OCI-LY1 (cell line): ENCODE data around the gene FAS.

Source experiments
- H2AFZ ChIP-seq: fragments of 200-600 bp; sonication (generic), shearing (Covaris generic); 2 replicates; pipeline ENCODE4 v1.6.0; 2014; ENCODE audit warnings: antibody characterized with exemption, mild to moderate bottlenecking, low read length
- H3F3A ChIP-seq: fragments of 200-600 bp; sonication (generic), shearing (Covaris generic); 2 replicates; pipeline ENCODE4 v1.6.0; 2014; ENCODE audit warnings: mild to moderate bottlenecking, antibody characterized with exemption, low read length, moderate library complexity; ENCODE audit not compliant: insufficient read depth
- H3K27ac ChIP-seq: fragments of 200-600 bp; sonication (generic); 2 replicates; pipeline ENCODE4 v1.5.1; 2014; ENCODE audit warnings: low read length, mixed run types, mild to moderate bottlenecking, low read depth; ENCODE audit not compliant: poor library complexity, severe bottlenecking
- H3K27me3 ChIP-seq: fragments of 200-600 bp; sonication (generic); 2 replicates; pipeline ENCODE4 v1.6.0; 2014; ENCODE audit warnings: antibody characterized with exemption, mild to moderate bottlenecking, low read length, moderate library complexity; ENCODE audit not compliant: insufficient read depth
- H3K36me3 ChIP-seq: fragments of 200-600 bp; sonication (generic); 2 replicates; pipeline ENCODE4 v1.6.1; 2014; ENCODE audit warnings: mild to moderate bottlenecking, antibody characterized with exemption, low read length, moderate library complexity, mixed read lengths; ENCODE audit not compliant: insufficient read depth
- H3K4me1 ChIP-seq: fragments of 200-600 bp; sonication (generic); 2 replicates; pipeline ENCODE4 v1.5.1; 2014; ENCODE audit warnings: mild to moderate bottlenecking, low read length, moderate library complexity; ENCODE audit not compliant: insufficient read depth, severe bottlenecking
- H3K4me2 ChIP-seq: fragments of 200-600 bp; sonication (generic), shearing (Covaris generic); 2 replicates; pipeline ENCODE4 v1.6.1; 2014; ENCODE audit warnings: low read length
- H3K4me3 ChIP-seq: fragments of 200-600 bp; sonication (generic); 2 replicates; pipeline ENCODE4 v1.5.1; 2014; ENCODE audit warnings: low read length, low read depth, mild to moderate bottlenecking, mixed read lengths; ENCODE audit not compliant: poor library complexity, severe bottlenecking
- H3K79me2 ChIP-seq: fragments of 200-600 bp; shearing (Covaris generic); 2 replicates; pipeline ENCODE4 v1.6.1; 2016; ENCODE audit warnings: mixed run types, low read length, mixed read lengths; ENCODE audit not compliant: insufficient read depth
- H3K9ac ChIP-seq: fragments of 200-600 bp; sonication (generic), shearing (Covaris generic); 2 replicates; pipeline ENCODE4 v1.6.1; 2014; ENCODE audit warnings: mild to moderate bottlenecking, low read length, mixed read lengths
- H3K9me2 ChIP-seq: fragments of 200-600 bp; sonication (generic), shearing (Covaris generic); 2 replicates; pipeline ENCODE4 v1.6.1; 2014; ENCODE audit warnings: low read depth, mild to moderate bottlenecking, low read length, mixed read lengths
- H3K9me3 ChIP-seq: fragments of 200-600 bp; shearing (Covaris generic); 2 replicates; pipeline ENCODE4 v1.6.1; 2014; ENCODE audit warnings: low read length, mixed read lengths
- H4K20me1 ChIP-seq: fragments of 200-600 bp; sonication (generic), shearing (Covaris generic); 2 replicates; pipeline ENCODE4 v1.6.0; 2016; ENCODE audit warnings: mild to moderate bottlenecking, low read length; ENCODE audit not compliant: insufficient read depth
- EZH2 ChIP-seq: fragments of 200-600 bp; sonication (generic), shearing (Covaris generic); IDR thresholded peaks from 2 replicates; pipeline ENCODE4 v1.8.0; 2017; ENCODE audit warnings: borderline replicate concordance, mixed run types, mild to moderate bottlenecking, antibody characterized with exemption, low read length, moderate library complexity, mixed read lengths
- TF ChIP-seq, protein P1 (sequence below): fragments of 200-600 bp; sonication (generic), shearing (Covaris generic); IDR thresholded peaks from 2 replicates; pipeline ENCODE4 v1.5.1; 2017; ENCODE audit warnings: mild to moderate bottlenecking, antibody characterized with exemption, low read length, moderate library complexity, mixed read lengths

FAS gene

DNA sequence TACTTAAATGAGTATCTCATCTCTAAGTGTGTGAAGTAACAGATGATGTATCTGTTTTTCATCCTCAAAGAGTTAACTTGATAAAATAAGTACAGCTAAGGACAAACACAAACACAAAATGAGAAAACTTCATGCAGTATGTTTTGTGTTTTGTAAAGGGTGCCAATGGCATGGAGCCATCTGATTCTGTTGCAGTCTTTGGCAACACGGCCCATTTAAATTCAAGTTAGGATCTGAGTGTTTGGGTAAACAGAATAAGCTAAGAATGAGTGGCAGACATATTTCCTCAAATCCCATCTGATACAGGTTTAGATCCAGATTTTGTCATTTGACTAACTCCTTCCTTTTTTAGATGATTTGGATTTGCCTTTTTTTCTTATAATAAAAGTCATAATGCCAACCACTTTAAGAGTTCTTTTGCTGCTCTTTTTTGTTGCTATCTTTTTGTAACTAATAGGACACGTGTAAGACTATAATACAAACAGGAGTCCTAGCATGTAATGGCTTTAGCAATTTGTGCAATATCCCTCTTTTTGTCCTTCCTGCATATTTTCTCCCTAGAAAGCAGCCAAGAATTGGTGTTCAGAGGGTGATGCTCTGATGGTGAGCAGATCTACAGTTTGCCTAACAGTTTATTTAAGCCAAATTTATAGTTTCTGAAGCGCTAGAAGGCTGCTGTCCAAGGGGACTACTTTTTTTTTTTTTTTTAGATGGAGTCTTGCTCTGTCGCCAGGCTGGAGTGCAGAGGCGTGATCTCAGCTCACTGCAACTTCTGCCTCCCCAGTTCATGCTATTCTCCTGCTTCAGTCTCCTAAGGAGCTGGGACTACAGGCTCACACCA, 19.2 kb upstream of the FAS start:
- no peak overlapping the region for H3K27ac ChIP-seq
- no peak overlapping the region for H3K4me2 ChIP-seq
- no peak overlapping the region for H3K4me3 ChIP-seq
- H3K9me2 ChIP-seq: no peaks in the 10 kb centered on the region
- H3K9ac ChIP-seq: no peak overlapping the region
- H3K36me3 ChIP-seq: no peaks in the 10 kb centered on the region
- no peaks in the 10 kb centered on the region for H3K9me3 ChIP-seq
- peaks cover 12% of the 10 kb centered on the region for H3K4me1 ChIP-seq
- no peaks in the 10 kb centered on the region for H3F3A ChIP-seq
- no peaks in the 10 kb centered on the region for H3K79me2 ChIP-seq
- no peak for TF ChIP-seq EZH2
- TF ChIP-seq, protein P1, sequence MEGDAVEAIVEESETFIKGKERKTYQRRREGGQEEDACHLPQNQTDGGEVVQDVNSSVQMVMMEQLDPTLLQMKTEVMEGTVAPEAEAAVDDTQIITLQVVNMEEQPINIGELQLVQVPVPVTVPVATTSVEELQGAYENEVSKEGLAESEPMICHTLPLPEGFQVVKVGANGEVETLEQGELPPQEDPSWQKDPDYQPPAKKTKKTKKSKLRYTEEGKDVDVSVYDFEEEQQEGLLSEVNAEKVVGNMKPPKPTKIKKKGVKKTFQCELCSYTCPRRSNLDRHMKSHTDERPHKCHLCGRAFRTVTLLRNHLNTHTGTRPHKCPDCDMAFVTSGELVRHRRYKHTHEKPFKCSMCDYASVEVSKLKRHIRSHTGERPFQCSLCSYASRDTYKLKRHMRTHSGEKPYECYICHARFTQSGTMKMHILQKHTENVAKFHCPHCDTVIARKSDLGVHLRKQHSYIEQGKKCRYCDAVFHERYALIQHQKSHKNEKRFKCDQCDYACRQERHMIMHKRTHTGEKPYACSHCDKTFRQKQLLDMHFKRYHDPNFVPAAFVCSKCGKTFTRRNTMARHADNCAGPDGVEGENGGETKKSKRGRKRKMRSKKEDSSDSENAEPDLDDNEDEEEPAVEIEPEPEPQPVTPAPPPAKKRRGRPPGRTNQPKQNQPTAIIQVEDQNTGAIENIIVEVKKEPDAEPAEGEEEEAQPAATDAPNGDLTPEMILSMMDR: no peak
- no peaks in the 10 kb centered on the region for H3K27me3 ChIP-seq
- no peak overlapping the region for H2AFZ ChIP-seq
- no peaks in the 10 kb centered on the region for H4K20me1 ChIP-seq

DNA sequence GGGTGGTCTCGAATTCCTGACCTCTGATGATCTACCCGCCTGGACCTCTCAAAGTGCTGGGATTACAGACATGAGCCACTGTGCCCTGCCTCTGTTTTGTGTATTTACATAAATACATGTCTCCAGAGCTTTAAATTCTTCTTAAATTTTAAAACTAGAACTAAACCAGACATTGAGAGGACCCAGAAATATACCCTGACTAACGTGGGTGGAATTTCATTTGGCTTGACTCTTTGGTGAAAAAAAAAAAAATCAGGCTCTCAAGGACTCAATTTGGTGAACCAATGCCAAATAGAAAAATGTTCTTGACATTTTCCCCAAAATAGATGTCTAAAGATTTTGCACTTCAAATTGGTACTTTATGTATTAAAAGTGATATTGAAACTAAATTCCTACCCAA, 16.6 kb upstream of the FAS start:
- TF ChIP-seq, protein P1: no peak
- no peak for TF ChIP-seq EZH2
- no peak overlapping the region for H3K9ac ChIP-seq
- no peak overlapping the region for H2AFZ ChIP-seq
- H3K4me1 ChIP-seq: peaks cover 12% of the 10 kb centered on the region
- H3F3A ChIP-seq: no peaks in the 10 kb centered on the region
- no peaks in the 10 kb centered on the region for H3K27me3 ChIP-seq
- H3K79me2 ChIP-seq: no peaks in the 10 kb centered on the region
- no peaks in the 10 kb centered on the region for H3K36me3 ChIP-seq
- H3K4me3 ChIP-seq: no peak overlapping the region
- no peaks in the 10 kb centered on the region for H3K9me3 ChIP-seq
- H3K27ac ChIP-seq: no peak overlapping the region
- H4K20me1 ChIP-seq: no peaks in the 10 kb centered on the region
- H3K9me2 ChIP-seq: no peaks in the 10 kb centered on the region
- no peak overlapping the region for H3K4me2 ChIP-seq

DNA sequence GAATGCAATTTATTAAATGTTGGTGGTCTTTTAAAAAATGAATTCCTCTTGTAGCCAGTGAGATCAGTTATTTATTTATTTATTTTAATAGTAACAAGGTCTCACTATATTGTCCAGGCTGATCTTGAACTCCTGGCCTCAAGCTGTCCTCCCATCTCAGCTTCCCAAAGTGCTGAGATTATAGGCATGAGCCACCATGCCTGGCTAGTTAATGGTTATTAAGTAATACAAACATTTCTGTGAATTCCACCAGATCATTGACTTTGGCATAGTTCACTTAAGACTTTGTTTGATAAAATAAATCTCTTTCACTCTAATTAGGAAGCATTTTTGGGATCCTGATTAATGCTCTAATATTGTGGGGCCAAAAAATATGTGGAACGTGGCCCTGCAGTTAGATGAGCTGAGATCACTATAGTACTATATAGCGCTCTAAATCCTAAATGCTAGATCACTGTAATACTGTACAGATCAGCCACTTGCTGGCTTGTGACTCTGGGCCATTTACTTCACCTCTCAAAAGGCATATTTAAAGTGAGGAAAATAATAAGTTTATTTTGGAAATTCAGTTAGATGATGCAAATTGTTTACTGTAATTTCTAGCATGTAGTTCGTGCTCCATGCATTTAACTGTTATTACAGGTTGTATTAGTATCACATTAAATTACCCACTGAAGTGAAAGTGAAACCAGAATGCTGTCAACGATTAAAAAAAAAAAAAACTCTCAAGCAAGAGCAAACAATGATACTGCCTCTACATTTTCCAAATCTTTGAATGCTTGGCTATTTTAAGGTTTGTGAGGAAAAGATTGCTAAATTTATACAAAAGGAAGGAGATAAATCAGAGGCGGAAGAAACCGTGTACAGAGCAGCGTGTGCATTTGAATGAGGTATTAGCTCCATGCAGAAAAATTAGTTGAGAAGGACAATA, 15.9 kb upstream of the FAS start:
- TF ChIP-seq, protein P1: no peak
- no peak for TF ChIP-seq EZH2
- peak overlapping the region; percentile 64 for H2AFZ ChIP-seq
- H3K4me2 ChIP-seq: peak overlapping the region; percentile 79

More for the DNA sequence above, 15.9 kb upstream of the FAS start:
- H3K27ac ChIP-seq: no peak overlapping the region
- H3K79me2 ChIP-seq: no peaks in the 10 kb centered on the region
- H3K36me3 ChIP-seq: no peaks in the 10 kb centered on the region
- no peaks in the 10 kb centered on the region for H3K9me2 ChIP-seq
- no peaks in the 10 kb centered on the region for H3F3A ChIP-seq
- peak overlapping the region; percentile 59 for H3K4me3 ChIP-seq
- no peaks in the 10 kb centered on the region for H3K9me3 ChIP-seq
- H4K20me1 ChIP-seq: no peaks in the 10 kb centered on the region
- H3K4me1 ChIP-seq: peaks cover 12% of the 10 kb centered on the region
- H3K27me3 ChIP-seq: no peaks in the 10 kb centered on the region
- H3K9ac ChIP-seq: peak overlapping the region; percentile 65
